AG04450 (cell line): Measurements from ENCODE around the gene MOV10L1. TPM values are rescaled to one million over a fixed set of nuclear protein-coding genes. Genes with fewer than 3 reads are reported as not detected.

Experiments used
- CTCF ChIA-PET: fragments of 300-600, 350-600 bp; formaldehyde crosslinking; extraction: SDS; loops from one replicate; lab custom pipeline; 2022; ENCODE audit warnings: antibody characterized with exemption, inconsistent platforms; lab: Charles Lee
- POLR2A ChIA-PET: fragments of 350-600 bp; formaldehyde crosslinking; extraction: SDS; loops from one replicate; lab custom pipeline; 2021; ENCODE audit warnings: antibody characterized with exemption, inconsistent platforms; lab: Yijun Ruan, JAX
- DNase-seq: peaks from one replicate; pipeline ENCODE4 v3.0.0-alpha.2; 2011; ENCODE audit warnings: low read depth, low spot score
- H3K27ac ChIP-seq: one replicate; pipeline ENCODE4 v1.5.1; 2012; ENCODE audit warnings: low read depth, low read length, control low read depth
- H3K27me3 ChIP-seq: one replicate; pipeline ENCODE4 v1.6.0; 2012; ENCODE audit warnings: low read length; ENCODE audit not compliant: control insufficient read depth, insufficient read depth
- H3K4me3 ChIP-seq: 2 replicates; pipeline ENCODE4 v1.5.1; 2011; ENCODE audit warnings: mild to moderate bottlenecking, low read depth, low read length, control low read depth
- H3K9me3 ChIP-seq: 2 replicates; pipeline ENCODE4 v1.5.1; 2012; ENCODE audit warnings: low read length; ENCODE audit not compliant: control insufficient read depth, insufficient read depth
- CTCF ChIP-seq: IDR thresholded peaks from 2 replicates; pipeline ENCODE4 v1.5.1; 2011; ENCODE audit warnings: low read depth, low read length, control low read depth, inconsistent platforms
- polyA plus RNA-seq: library from polyadenylated mRNA; depleted of rRNA; stranded (reverse); fragments of >200 nt; gene quantifications from 2 replicates; pipeline ENCODE4 v1.2.3, GENCODE V29; 2011

The MOV10L1 gene
- polyA plus RNA-seq, 1 experiment: 4.2 TPM

GRCh38 chr22:50061824-50062355 is 27.9 kb upstream of the MOV10L1 start:
- Histone ChIP-seq H3K4me3 (no peak overlapping the region), H3K27ac (no peak overlapping the region), H3K9me3 (peaks cover 9% of the 10 kb centered on the region; the same call in 1 of the 2 replicates), H3K27me3 (peaks cover 40% of the 10 kb centered on the region)
- POLR2A ChIA-PET: no interaction called here
- no peak for TF ChIP-seq CTCF
- no peak for DNase-seq
- CTCF ChIA-PET: no interaction called here

DNA sequence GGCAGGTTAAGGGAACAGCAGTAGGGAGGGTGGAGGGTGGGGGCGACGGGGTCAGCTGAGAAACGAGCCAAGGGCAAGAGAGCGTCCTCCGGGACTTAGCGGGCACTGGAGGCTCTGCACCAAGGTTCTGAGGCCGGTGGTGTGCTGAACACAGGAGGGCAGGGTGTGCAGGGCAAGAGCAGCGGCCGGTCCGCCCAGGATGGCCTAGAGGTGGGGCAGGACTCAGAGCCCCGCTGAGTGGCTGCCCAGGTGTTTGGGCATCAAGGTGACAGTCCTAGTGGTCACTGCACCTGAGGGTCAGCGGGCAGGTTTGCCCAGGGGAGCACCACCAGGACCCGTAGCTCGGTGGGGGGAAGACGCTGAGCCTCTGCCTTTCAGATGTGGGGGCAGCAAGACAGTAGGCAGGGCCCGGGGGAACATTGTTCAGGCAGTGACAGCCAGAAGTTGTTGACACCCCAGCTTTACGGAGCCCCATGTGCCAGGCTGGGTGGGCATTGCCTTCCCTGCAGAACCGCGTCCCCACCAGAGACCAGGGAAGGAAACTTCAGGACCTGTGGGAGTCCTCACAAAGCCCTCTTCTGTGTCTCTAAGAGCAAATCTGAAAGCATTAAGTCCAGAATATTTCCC is 27.2 kb upstream of the MOV10L1 start:
- CTCF ChIA-PET: no interaction called here
- H3K4me3 ChIP-seq: no peak overlapping the region
- H3K27me3 ChIP-seq: peaks cover 40% of the 10 kb centered on the region
- POLR2A ChIA-PET: no interaction called here
- H3K9me3 ChIP-seq: peaks cover 4% of the 10 kb centered on the region; the same call in 1 of the 2 replicates
- no peak overlapping the region for H3K27ac ChIP-seq
- TF ChIP-seq CTCF: no peak
- no peak for DNase-seq

DNA sequence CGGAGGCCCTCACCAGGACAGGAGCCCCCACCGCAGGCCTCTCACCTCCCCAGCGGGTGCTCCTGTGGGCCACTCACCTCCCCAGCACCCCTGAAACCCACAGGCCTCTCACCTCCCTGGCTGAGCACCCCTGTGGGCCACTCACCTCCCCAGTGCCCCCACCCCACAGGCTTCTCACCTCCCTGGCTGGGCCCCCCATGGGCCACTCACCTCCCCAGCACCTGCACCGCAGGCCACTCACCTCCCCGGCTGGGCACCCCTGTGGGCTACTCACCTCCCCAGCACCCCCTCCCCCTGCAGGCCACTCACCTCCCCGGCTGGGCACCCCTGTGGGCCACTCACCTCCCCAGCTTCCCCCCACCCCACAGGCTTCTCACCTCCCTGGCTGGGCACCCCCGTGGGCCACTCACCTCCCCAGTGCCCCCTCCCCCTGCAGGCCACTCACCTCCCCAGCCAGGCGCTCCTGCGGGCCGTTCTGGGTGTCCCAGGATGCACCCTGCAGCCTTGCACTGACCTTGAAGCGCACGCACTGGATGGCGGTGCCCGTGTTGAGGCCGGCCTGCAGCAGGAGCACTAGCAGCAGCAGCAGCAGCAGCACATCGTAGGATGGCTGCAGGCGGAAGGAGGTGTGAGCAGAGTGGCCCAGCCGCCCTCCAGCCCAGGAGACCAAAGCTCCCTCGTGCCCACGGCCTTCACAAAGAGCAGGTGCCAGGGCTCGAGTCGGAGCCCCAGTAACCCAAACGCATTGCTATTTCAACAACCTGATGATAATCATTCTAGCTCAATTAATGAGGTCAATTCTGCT is 26.0 kb upstream of the MOV10L1 start:
- peaks cover 35% of the 10 kb centered on the region for H3K27me3 ChIP-seq
- ChIA-PET CTCF (no interaction called here), POLR2A (no interaction called here)
- H3K9me3 ChIP-seq: peaks cover 4% of the 10 kb centered on the region; the same call in 1 of the 2 replicates
- H3K4me3 ChIP-seq: no peak overlapping the region
- no peak overlapping the region for H3K27ac ChIP-seq
- TF ChIP-seq CTCF: no peak
- no peak for DNase-seq

DNA sequence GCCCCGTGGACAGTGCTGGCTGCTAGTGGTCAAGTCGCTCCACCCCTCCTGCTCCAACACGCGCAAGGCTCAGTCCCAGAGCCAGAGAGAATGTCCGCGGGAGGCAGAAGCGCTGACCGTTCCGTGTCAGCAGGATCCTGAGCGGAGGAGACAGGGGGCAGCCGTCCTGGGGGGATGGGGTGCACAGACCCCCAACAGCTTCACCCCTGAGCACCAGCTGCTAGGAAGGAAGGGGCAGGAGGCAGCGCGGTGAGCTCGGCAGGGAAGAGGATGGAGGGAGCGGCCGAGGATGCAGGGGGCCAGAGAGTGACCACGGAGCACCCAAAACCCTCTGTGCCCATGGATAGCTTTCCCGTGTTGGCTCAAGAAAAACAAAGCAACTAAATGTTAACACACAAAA is 25.4 kb upstream of the MOV10L1 start:
- no peak overlapping the region for H3K27ac ChIP-seq
- H3K9me3 ChIP-seq: peaks cover 4% of the 10 kb centered on the region; the same call in 1 of the 2 replicates
- POLR2A ChIA-PET: no interaction called here

More for the DNA sequence above, 25.4 kb upstream of the MOV10L1 start:
- Histone ChIP-seq H3K4me3 (no peak overlapping the region), H3K27me3 (peaks cover 33% of the 10 kb centered on the region)
- CTCF ChIA-PET: no interaction called here
- DNase-seq: no peak
- TF ChIP-seq CTCF: no peak
